Measurements from ENCODE around the gene KCNG2.

Gene KCNG2

GRCh38 chr18:79776674-79777073 lies 21.1 kb upstream of the KCNG2 start:
- TF ChIP-seq CTCF (IDR thresholded peaks at IDR 0.05; ENCODE audit: low read depth, low read length), result no peak
- Histone ChIP-seq H3K27ac (no peak overlapping the region), H3K9me3 (ENCODE audit: severe bottlenecking) (no peaks in the 10 kb centered on the region), H3K4me3 (ENCODE audit: low read depth, low read length) (no peak overlapping the region), H3K27me3 (ENCODE audit: insufficient read depth, low read depth, severe bottlenecking) (no peaks in the 10 kb centered on the region), H3K36me3 (no peaks in the 10 kb centered on the region)
- DNase-seq, result no peak

- no peaks in the 10 kb centered on the region for H3K9me3 ChIP-seq (ENCODE audit: severe bottlenecking)
- no peak overlapping the region for H3K27ac ChIP-seq
- TF ChIP-seq CTCF (IDR thresholded peaks at IDR 0.05; ENCODE audit: low read depth, low read length), result no peak
- DNase-seq, result no peak
- H3K36me3 ChIP-seq, result no peaks in the 10 kb centered on the region
- no peaks in the 10 kb centered on the region for H3K27me3 ChIP-seq (ENCODE audit: insufficient read depth, low read depth, severe bottlenecking)
- H3K4me3 ChIP-seq (ENCODE audit: low read depth, low read length), result no peak overlapping the region
These were observed 19.4 kb upstream of the KCNG2 start for GRCh38 chr18:79778291-79778791.

GRCh38 chr18:79779021-79779699 lies 18.6 kb upstream of the KCNG2 start:
- no peak overlapping the region for H3K27ac ChIP-seq
- no peaks in the 10 kb centered on the region for H3K27me3 ChIP-seq (ENCODE audit: insufficient read depth, low read depth, severe bottlenecking)
- no peaks in the 10 kb centered on the region for H3K9me3 ChIP-seq (ENCODE audit: severe bottlenecking)
- H3K4me3 ChIP-seq (ENCODE audit: low read depth, low read length), result no peak overlapping the region
- TF ChIP-seq CTCF (IDR thresholded peaks at IDR 0.05; ENCODE audit: low read depth, low read length), result no peak
- no peak for DNase-seq
- H3K36me3 ChIP-seq, result no peaks in the 10 kb centered on the region

- Histone ChIP-seq H3K27ac (no peak overlapping the region), H3K4me3 (ENCODE audit: low read depth, low read length) (no peak overlapping the region), H3K36me3 (no peaks in the 10 kb centered on the region), H3K9me3 (ENCODE audit: severe bottlenecking) (no peaks in the 10 kb centered on the region), H3K27me3 (ENCODE audit: insufficient read depth, low read depth, severe bottlenecking) (no peaks in the 10 kb centered on the region)
- TF ChIP-seq CTCF (IDR thresholded peaks at IDR 0.05; ENCODE audit: low read depth, low read length), result no peak
- DNase-seq, result no peak
These were observed 18.0 kb upstream of the KCNG2 start for GRCh38 chr18:79779700-79780190.

GRCh38 chr18:79780547-79780946 lies 17.2 kb upstream of the KCNG2 start:
- Histone ChIP-seq H3K27ac (no peak overlapping the region), H3K27me3 (ENCODE audit: insufficient read depth, low read depth, severe bottlenecking) (no peaks in the 10 kb centered on the region), H3K36me3 (no peaks in the 10 kb centered on the region), H3K9me3 (ENCODE audit: severe bottlenecking) (no peaks in the 10 kb centered on the region), H3K4me3 (ENCODE audit: low read depth, low read length) (no peak overlapping the region)
- no peak for TF ChIP-seq CTCF (IDR thresholded peaks at IDR 0.05; ENCODE audit: low read depth, low read length)
- no peak for DNase-seq

Measured in WERI-Rb-1 (cell line).